ENCODE measurements around the gene TMEM106A. TPM values are rescaled to one million over a fixed set of nuclear protein-coding genes. Genes with fewer than 3 reads are reported as not detected.
A peak's percentile ranks its signal among the peaks of the same experiment; 100 is the strongest.

TMEM106A gene
- total and polyA plus RNA-seq, 2 of the 13 experiments (the other 11 are each of a cell fraction or from before 2014, with no cell fraction given): 16.9 to 35.9 TPM

- no peak for TF ChIP-seq ARNTL (CRISPR knock-in tag; IDR thresholded peaks at IDR 0.05)
- TF ChIP-seq, protein P1, sequence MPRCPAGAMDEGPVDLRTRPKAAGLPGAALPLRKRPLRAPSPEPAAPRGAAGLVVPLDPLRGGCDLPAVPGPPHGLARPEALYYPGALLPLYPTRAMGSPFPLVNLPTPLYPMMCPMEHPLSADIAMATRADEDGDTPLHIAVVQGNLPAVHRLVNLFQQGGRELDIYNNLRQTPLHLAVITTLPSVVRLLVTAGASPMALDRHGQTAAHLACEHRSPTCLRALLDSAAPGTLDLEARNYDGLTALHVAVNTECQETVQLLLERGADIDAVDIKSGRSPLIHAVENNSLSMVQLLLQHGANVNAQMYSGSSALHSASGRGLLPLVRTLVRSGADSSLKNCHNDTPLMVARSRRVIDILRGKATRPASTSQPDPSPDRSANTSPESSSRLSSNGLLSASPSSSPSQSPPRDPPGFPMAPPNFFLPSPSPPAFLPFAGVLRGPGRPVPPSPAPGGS (CRISPR knock-in tag; IDR thresholded peaks at IDR 0.05): no peak
- TF ChIP-seq HMG20A (CRISPR knock-in tag; IDR thresholded peaks at IDR 0.05; ENCODE audit: borderline replicate concordance): no peak
- no peak for TF ChIP-seq ZNF20 (CRISPR knock-in tag; IDR thresholded peaks at IDR 0.05)
- no peak for TF ChIP-seq CCAR2 (optimal IDR thresholded peaks at IDR 0.05; ENCODE audit: low read depth, low read length)
- TF ChIP-seq, protein P2, sequence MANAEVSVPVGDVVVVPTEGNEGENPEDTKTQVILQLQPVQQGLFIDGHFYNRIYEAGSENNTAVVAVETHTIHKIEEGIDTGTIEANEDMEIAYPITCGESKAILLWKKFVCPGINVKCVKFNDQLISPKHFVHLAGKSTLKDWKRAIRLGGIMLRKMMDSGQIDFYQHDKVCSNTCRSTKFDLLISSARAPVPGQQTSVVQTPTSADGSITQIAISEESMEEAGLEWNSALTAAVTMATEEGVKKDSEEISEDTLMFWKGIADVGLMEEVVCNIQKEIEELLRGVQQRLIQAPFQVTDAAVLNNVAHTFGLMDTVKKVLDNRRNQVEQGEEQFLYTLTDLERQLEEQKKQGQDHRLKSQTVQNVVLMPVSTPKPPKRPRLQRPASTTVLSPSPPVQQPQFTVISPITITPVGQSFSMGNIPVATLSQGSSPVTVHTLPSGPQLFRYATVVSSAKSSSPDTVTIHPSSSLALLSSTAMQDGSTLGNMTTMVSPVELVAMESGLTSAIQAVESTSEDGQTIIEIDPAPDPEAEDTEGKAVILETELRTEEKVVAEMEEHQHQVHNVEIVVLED (CRISPR knock-in tag; IDR thresholded peaks at IDR 0.05; ENCODE audit: borderline replicate concordance): peak; percentile 31; the same call in 1 of the 2 replicates
- no peak for TF ChIP-seq MBNL3 (CRISPR knock-in tag; conservative IDR thresholded peaks at IDR 0.05)
- TF ChIP-seq MTA1 (CRISPR knock-in tag; IDR thresholded peaks at IDR 0.05; ENCODE audit: borderline replicate concordance): 0 out of 2 replicates have a peak, but pooled peaks have one; percentile 1
- TF ChIP-seq TRIM22 (IDR thresholded peaks at IDR 0.05): no peak
- no peak for TF ChIP-seq ELK4 (CRISPR knock-in tag; IDR thresholded peaks at IDR 0.05; ENCODE audit: borderline replicate concordance)
- 0 out of 2 replicates have a peak, but pooled peaks have one; percentile 4 for TF ChIP-seq MXD1 (CRISPR knock-in tag; IDR thresholded peaks at IDR 0.05)
- TF ChIP-seq KLF9 (CRISPR knock-in tag; IDR thresholded peaks at IDR 0.05; ENCODE audit: low read depth): no peak
- TF ChIP-seq, protein P3, sequence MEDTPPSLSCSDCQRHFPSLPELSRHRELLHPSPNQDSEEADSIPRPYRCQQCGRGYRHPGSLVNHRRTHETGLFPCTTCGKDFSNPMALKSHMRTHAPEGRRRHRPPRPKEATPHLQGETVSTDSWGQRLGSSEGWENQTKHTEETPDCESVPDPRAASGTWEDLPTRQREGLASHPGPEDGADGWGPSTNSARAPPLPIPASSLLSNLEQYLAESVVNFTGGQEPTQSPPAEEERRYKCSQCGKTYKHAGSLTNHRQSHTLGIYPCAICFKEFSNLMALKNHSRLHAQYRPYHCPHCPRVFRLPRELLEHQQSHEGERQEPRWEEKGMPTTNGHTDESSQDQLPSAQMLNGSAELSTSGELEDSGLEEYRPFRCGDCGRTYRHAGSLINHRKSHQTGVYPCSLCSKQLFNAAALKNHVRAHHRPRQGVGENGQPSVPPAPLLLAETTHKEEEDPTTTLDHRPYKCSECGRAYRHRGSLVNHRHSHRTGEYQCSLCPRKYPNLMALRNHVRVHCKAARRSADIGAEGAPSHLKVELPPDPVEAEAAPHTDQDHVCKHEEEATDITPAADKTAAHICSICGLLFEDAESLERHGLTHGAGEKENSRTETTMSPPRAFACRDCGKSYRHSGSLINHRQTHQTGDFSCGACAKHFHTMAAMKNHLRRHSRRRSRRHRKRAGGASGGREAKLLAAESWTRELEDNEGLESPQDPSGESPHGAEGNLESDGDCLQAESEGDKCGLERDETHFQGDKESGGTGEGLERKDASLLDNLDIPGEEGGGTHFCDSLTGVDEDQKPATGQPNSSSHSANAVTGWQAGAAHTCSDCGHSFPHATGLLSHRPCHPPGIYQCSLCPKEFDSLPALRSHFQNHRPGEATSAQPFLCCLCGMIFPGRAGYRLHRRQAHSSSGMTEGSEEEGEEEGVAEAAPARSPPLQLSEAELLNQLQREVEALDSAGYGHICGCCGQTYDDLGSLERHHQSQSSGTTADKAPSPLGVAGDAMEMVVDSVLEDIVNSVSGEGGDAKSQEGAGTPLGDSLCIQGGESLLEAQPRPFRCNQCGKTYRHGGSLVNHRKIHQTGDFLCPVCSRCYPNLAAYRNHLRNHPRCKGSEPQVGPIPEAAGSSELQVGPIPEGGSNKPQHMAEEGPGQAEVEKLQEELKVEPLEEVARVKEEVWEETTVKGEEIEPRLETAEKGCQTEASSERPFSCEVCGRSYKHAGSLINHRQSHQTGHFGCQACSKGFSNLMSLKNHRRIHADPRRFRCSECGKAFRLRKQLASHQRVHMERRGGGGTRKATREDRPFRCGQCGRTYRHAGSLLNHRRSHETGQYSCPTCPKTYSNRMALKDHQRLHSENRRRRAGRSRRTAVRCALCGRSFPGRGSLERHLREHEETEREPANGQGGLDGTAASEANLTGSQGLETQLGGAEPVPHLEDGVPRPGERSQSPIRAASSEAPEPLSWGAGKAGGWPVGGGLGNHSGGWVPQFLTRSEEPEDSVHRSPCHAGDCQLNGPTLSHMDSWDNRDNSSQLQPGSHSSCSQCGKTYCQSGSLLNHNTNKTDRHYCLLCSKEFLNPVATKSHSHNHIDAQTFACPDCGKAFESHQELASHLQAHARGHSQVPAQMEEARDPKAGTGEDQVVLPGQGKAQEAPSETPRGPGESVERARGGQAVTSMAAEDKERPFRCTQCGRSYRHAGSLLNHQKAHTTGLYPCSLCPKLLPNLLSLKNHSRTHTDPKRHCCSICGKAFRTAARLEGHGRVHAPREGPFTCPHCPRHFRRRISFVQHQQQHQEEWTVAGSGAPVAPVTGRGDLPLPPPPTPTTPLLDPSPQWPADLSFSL (CRISPR knock-in tag; IDR thresholded peaks at IDR 0.05): no peak
- no peak for TF ChIP-seq NCOA2 (CRISPR knock-in tag; IDR thresholded peaks at IDR 0.05)
- TF ChIP-seq GPN1 (CRISPR knock-in tag; IDR thresholded peaks at IDR 0.05; ENCODE audit: borderline replicate concordance): no peak
- no peak for TF ChIP-seq ZNF333 (CRISPR knock-in tag; IDR thresholded peaks at IDR 0.05; ENCODE audit: borderline replicate concordance)
- no peak for TF ChIP-seq ZNF768 (CRISPR knock-in tag; IDR thresholded peaks at IDR 0.05)
These were observed 41.4 kb upstream of the TMEM106A start (continued) for GRCh38 chr17:43170140-43170765.

Data from HepG2 (cell line).